GM13977 (cell line): ENCODE results near the gene PLGRKT.

Source experiments
- DNase-seq: peaks from one replicate; pipeline ENCODE4 v3.0.0; 2012; ENCODE audit warnings: low spot score
- CTCF ChIP-seq: IDR thresholded peaks from 2 replicates; pipeline ENCODE4 v1.5.1; 2012; ENCODE audit warnings: mild to moderate bottlenecking, control low read depth; ENCODE audit not compliant: insufficient read depth; ENCODE audit errors: extremely low read depth, missing control alignments
- in situ Hi-C: fragments of 300-500 bp; cut with MboI; formaldehyde crosslinking; loops from one replicate; pipeline ENCODE4 v1.12.0; 2022; ENCODE audit warnings: low sequenced_read_pairs, low pct_unique_long_range_greater_than_20kb, mixed read lengths, inconsistent platforms; ENCODE audit not compliant: unreplicated experiment

PLGRKT gene

DNA sequence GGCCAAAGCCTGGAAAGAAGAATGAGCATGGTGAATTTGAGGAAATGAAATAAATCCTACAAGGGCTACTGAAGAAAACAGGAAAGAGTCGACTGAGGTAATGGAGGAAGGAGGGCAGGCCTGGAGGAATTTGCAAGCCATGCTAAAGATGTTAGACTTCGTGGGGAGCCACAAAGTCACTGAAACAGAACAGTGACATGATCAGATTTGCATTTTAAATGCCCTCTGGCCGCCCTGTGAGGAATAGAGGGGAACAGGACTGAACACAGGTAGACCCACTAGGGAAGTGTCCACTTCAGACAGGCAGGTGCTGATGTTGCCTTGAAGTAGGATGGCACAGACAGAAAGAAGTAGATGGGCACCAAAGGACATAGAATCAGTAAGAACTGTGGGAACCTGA, 55.2 kb downstream of the PLGRKT start:
- no peak for TF ChIP-seq CTCF
- no peak for DNase-seq
- in situ Hi-C loops: no loop called here

GRCh38 chr9:5375790-5376477, 61.8 kb downstream of the PLGRKT start:
- TF ChIP-seq CTCF: no peak
- in situ Hi-C loops: no loop called here
- no peak for DNase-seq

DNA sequence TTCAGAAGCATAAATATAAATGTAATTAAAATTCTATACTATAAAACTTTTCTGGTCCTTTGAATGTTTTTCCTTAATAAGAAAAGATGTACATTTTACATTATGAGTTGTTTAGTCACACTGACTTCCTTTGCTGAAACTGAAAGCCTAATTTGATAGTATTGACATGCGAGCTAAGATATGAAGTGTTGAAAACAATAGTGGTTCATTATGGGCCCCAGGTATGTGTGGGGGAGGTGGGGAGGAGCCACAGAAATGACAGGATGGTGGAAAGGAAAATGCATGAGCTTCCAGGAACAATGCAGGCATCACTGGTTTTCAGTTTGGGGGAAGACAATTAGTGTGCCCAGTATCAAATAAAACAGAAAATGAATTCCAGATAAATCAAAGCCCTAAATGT, 62.6 kb downstream of the PLGRKT start:
- in situ Hi-C loops: no loop called here
- TF ChIP-seq CTCF: no peak
- no peak for DNase-seq

DNA sequence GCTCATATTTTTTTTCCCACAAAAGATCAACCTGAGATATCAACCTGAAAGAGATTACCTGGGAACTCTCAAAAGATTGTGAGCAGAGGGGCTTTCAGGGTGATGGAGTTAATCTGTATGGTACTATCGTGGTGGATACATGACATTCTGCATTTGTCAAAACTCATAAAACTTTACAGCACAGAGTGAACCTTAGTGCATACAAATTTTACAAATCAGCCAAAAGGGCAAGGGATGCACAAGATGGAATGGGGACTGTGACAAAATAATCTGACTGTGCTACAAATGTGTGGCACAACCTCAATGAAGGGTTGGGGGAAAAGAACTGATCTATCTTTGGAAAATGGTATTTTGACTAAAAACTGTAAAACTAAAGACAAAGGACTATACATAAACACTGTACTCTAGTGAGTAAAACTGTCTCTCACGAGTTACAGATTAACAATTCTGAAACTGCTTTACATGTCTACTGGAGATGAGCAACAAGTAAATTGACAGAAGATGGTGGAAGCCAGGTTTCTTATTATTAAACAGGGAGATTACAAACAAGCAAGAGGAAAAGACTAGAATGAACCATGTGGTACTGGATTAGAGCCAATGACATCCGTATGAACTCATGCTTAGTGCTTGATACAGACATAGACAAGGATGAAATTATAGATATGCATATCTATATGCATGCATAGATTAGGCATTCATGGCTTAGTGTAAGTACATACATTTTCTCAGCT, 73.3 kb downstream of the PLGRKT start:
- in situ Hi-C loops: no loop called here
- TF ChIP-seq CTCF: no peak
- DNase-seq: peak; percentile 17

DNA sequence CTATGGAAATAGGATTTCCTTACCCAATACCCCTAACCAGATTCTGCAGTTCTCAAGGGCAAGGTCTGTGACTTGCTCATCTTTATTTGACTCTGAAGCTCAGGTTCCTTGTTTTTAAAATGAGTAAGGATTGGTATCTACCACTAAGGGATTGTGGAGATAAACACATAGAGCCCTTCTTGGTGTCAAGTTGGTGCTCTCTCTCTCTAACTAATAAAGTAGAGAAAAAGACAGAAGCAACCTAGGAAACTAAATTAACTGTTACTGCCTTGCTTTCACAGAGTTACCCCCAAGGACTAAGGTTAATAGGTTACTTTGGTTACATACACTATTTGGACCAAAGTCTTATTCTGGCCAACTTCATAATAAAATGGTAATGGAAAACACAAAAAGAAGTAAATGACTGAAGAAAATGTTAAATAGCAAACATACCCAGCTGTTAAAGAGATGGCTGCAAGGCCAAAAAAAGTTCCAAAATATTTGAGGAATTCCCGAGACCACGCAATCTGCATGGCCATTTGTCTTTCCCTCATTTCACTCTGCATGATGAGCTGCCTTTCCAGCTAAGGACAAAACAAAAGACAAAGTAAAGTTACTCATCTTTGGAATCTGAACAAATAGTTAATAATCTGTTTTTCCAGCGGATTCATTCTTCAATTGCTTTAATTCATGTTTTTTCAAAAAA, 76.3 kb downstream of the PLGRKT start:
- in situ Hi-C loops: no loop called here
- DNase-seq: no peak
- TF ChIP-seq CTCF: no peak

DNA sequence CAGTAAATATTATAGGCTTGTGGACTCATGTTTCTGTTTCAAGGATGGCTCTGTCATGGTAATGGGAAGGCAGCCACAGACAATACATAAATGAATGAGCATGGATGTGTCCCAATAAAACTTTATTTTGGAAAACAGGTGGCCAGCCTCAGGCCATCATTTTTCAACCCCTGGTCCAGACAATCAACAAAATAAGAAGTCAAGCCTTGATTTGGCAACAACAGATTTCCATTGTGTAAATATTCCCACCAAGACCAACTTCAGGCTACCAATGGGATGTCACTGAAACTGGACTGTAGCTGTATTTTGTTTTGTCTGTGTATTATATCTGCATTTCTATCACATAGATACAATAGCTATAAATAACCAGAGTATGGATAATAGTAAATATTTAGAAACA, 77.4 kb downstream of the PLGRKT start:
- DNase-seq: no peak
- TF ChIP-seq CTCF: no peak
- in situ Hi-C loops: no loop called here
